Upper lobe of left lung (tissue), 6 donors: ENCODE results near the gene CLSTN3. TPM values are rescaled to one million over a fixed set of nuclear protein-coding genes. Genes with fewer than 3 reads are reported as not detected.

Experiments used
- ATAC-seq, 2 donors: fragments of 200-7000 bp; cut with Tn5 transposase; one replicate each; pipeline ENCODE4 v1.9.1; 2022; ENCODE audit warnings: mild to moderate bottlenecking in 2 of 2, moderate library complexity in 2 of 2; ENCODE audit not compliant: low FRiP score in 2 of 2
- DNase-seq, 2 donors: peaks; one replicate each; pipeline ENCODE4 v3.0.0-alpha.2; 2019 to 2020
- H3K27ac ChIP-seq, 4 donors: fragments of 200-600 bp; sonication (generic); one replicate each; pipeline ENCODE4 v1.5.1; 2016 to 2019
- H3K27me3 ChIP-seq, 4 donors: fragments of 200-600 bp; sonication (generic); one replicate each; pipeline ENCODE4 v1.5.1; 2017 to 2019
- H3K36me3 ChIP-seq, 4 donors: fragments of 200-600 bp; sonication (generic); one replicate each; pipeline ENCODE4 v1.5.1; 2016 to 2019
- H3K4me1 ChIP-seq, 4 donors: fragments of 200-600 bp; sonication (generic); one replicate each; pipeline ENCODE4 v1.5.1; 2018 to 2019
- H3K4me3 ChIP-seq, 4 donors: fragments of 200-600 bp; sonication (generic); one replicate each; pipeline ENCODE4 v1.5.1; 2017 to 2019; ENCODE audit warnings: mild to moderate bottlenecking in 2 of 4, moderate library complexity in 1 of 4
- H3K9me3 ChIP-seq, 4 donors: fragments of 200-600 bp; sonication (generic); one replicate each; pipeline ENCODE4 v1.5.1; 2018 to 2019
- CTCF ChIP-seq, 6 experiments: fragments of 450-650 bp in 4 of 6; fragments of 200-600 bp in 2 of 6; sonication (generic) in 2 of 6; IDR thresholded peaks; one replicate each; pipeline ENCODE4 v1.5.1; 2016 to 2019; ENCODE audit warnings: antibody characterized with exemption in 6 of 6
- EP300 ChIP-seq, 4 donors: sonication (generic); formaldehyde crosslinking; IDR thresholded peaks; one replicate each; pipeline ENCODE4 v1.5.1; 2017; ENCODE audit warnings: antibody characterized with exemption in 4 of 4, control low read depth in 2 of 4
- POLR2A ChIP-seq, 4 donors: fragments of 450-650 bp; IDR thresholded peaks; one replicate each; pipeline ENCODE4 v1.5.1; 2016 to 2017; ENCODE audit warnings: antibody characterized with exemption in 4 of 4, mild to moderate bottlenecking in 2 of 4
- POLR2AphosphoS5 ChIP-seq, 2 donors: sonication (generic); formaldehyde crosslinking; IDR thresholded peaks; one replicate each; pipeline ENCODE4 v1.5.1; 2017; ENCODE audit warnings: antibody characterized with exemption in 2 of 2
- WGBS, 2 donors: methylation state at CpG; one replicate each; pipeline ENCODE4 v1.1.5; 2017 to 2018; 5-methylcytosine and 5-hydroxymethylcytosine counted together
- total RNA-seq, 6 donors: library from RNA; depleted of rRNA in 4 of 6; stranded (reverse); fragments of >200 nt in 4 of 6; gene quantifications; one replicate each; pipeline versions ENCODE4 v1.1.0 to v1.2.1, GENCODE V29; 2016 to 2021
- donor health status: DM: no; HTN: no; CAD: no; lungs with moderate emphysema.
- donor health status: DM: no; HTN: yes; CAD: no; lungs with severe emphysema.

CLSTN3 gene
- total RNA-seq, 6 donors from 2014 or later = 14.4 to 111 (median 39.0) TPM

- no peaks in the 10 kb centered on the region for H3K9me3 ChIP-seq
- 87 to 90% methylated on average over 18 to 19 of the region's 19 CpGs for WGBS, 2 donors
- H3K4me3 ChIP-seq = no peak overlapping the region
- peaks cover 7 to 35% (median 14%) of the 10 kb centered on the region in 4 donors for H3K4me1 ChIP-seq
- no peak for ATAC-seq
- H3K27me3 ChIP-seq = no peaks in the 10 kb centered on the region
- H3K27ac ChIP-seq = no peak overlapping the region
- DNase-seq = peak in 1 of 2 donors; percentile 76
- TF ChIP-seq EP300 (IDR thresholded peaks at IDR 0.05) (no peak), POLR2A (IDR thresholded peaks at IDR 0.05) (no peak), CTCF (IDR thresholded peaks at IDR 0.05) (no peak), POLR2AphosphoS5 (IDR thresholded peaks at IDR 0.05) (no peak)
- peaks cover 6 to 39% (median 21%) of the 10 kb centered on the region in 4 donors for H3K36me3 ChIP-seq
These were observed 33.2 kb upstream of the CLSTN3 start for GRCh38 chr12:7096979-7097378.

- H3K27me3 ChIP-seq = no peaks in the 10 kb centered on the region
- 83 to 88% methylated on average over 7 to 9 of the region's 9 CpGs for WGBS, 2 donors
- no peak for TF ChIP-seq CTCF (IDR thresholded peaks at IDR 0.05)
- TF ChIP-seq EP300 (IDR thresholded peaks at IDR 0.05) = no peak
- TF ChIP-seq POLR2A (IDR thresholded peaks at IDR 0.05) = no peak
- TF ChIP-seq POLR2AphosphoS5 (IDR thresholded peaks at IDR 0.05) = no peak
- DNase-seq (peak in 1 of 2 donors; percentile 16), ATAC-seq (no peak)
- peaks cover 0 to 13% (median 4%) of the 10 kb centered on the region in 4 donors for H3K4me1 ChIP-seq
- no peak overlapping the region for H3K27ac ChIP-seq
- peaks cover 6 to 55% (median 27%) of the 10 kb centered on the region in 4 donors for H3K36me3 ChIP-seq
- no peak overlapping the region for H3K4me3 ChIP-seq
- H3K9me3 ChIP-seq = no peaks in the 10 kb centered on the region
These were observed 30.7 kb upstream of the CLSTN3 start for GRCh38 chr12:7099290-7099996.

GRCh38 chr12:7100239-7100638, 29.9 kb upstream of the CLSTN3 start:
- Histone ChIP-seq H3K4me3 (no peak overlapping the region), H3K36me3 (peaks cover 6 to 58% (median 27%) of the 10 kb centered on the region in 4 donors), H3K9me3 (no peaks in the 10 kb centered on the region), H3K27ac (no peak overlapping the region), H3K27me3 (no peaks in the 10 kb centered on the region), H3K4me1 (peaks cover 0 to 12% (median 5%) of the 10 kb centered on the region in 4 donors)
- WGBS, 2 donors = 85 to 94% methylated on average over 4 of the region's 4 CpGs
- no peak for TF ChIP-seq POLR2A (IDR thresholded peaks at IDR 0.05)
- TF ChIP-seq EP300 (IDR thresholded peaks at IDR 0.05) = no peak
- no peak for TF ChIP-seq POLR2AphosphoS5 (IDR thresholded peaks at IDR 0.05)
- no peak for TF ChIP-seq CTCF (IDR thresholded peaks at IDR 0.05)
- ATAC-seq (no peak), DNase-seq (no peak)

- TF ChIP-seq CTCF (IDR thresholded peaks at IDR 0.05) (no peak), POLR2AphosphoS5 (IDR thresholded peaks at IDR 0.05) (no peak), EP300 (IDR thresholded peaks at IDR 0.05) (no peak)
- H3K4me1 ChIP-seq = peaks cover 0 to 3% (median 2%) of the 10 kb centered on the region in 4 donors
- H3K36me3 ChIP-seq = peaks cover 6 to 58% (median 27%) of the 10 kb centered on the region in 4 donors
- no peak overlapping the region for H3K4me3 ChIP-seq
- H3K9me3 ChIP-seq = no peaks in the 10 kb centered on the region
- peak overlapping the region in 1 of 4 donors; percentile 7 for H3K27ac ChIP-seq
- 95 to 100% methylated on average over 3 to 4 of the region's 4 CpGs for WGBS, 2 donors
- DNase-seq (no peak), ATAC-seq (peak in 1 of 2 donors; percentile 33)
- no peaks in the 10 kb centered on the region for H3K27me3 ChIP-seq
These were observed 29.0 kb upstream of the CLSTN3 start for GRCh38 chr12:7101047-7101693.
